Thyroid gland (tissue), 4 donors: ENCODE results near the gene TCP11L1. TPM values are rescaled to one million over a fixed set of nuclear protein-coding genes. Genes with fewer than 3 reads are reported as not detected.
"Not testable (repeated sequence)": the region's sequence is repeated elsewhere in the genome, so short reads cannot be mapped to it uniquely, and the experiment has no call there.

ENCODE experiments used
- DNase-seq, 2 donors: peaks; one replicate each; pipeline ENCODE4 v3.0.0-alpha.2; 2019
- H3K27ac ChIP-seq, 3 donors: fragments of 200-600 bp; sonication (generic); 1 replicate in 2 of 3; 2 replicates in 1 of 3; pipeline ENCODE4 v1.5.1; 2016 to 2019; ENCODE audit warnings: mild to moderate bottlenecking in 1 of 3, moderate library complexity in 1 of 3
- H3K27me3 ChIP-seq: fragments of 200-600 bp; sonication (generic); one replicate; pipeline ENCODE4 v1.5.1; 2019
- H3K36me3 ChIP-seq, 2 donors: fragments of 200-600 bp; sonication (generic); one replicate each; pipeline ENCODE4 v1.5.1; 2016 to 2019
- H3K4me1 ChIP-seq, 2 donors: fragments of 200-600 bp; sonication (generic); one replicate each; pipeline ENCODE4 v1.5.1; 2017 to 2019
- H3K4me3 ChIP-seq, 3 donors: fragments of 200-600 bp; sonication (generic); replicated peaks in 1 of 3; 1 replicate in 2 of 3; 2 replicates in 1 of 3; pipeline ENCODE4 v1.5.1; 2016; ENCODE audit warnings: mild to moderate bottlenecking in 1 of 3
- H3K9me3 ChIP-seq: fragments of 200-600 bp; sonication (generic); one replicate; pipeline ENCODE4 v1.5.1; 2017
- CTCF ChIP-seq, 6 experiments: fragments of 200-600 bp in 3 of 6; fragments of 450-650 bp in 3 of 6; sonication (generic) in 3 of 6; IDR thresholded peaks; one replicate each; pipeline ENCODE4 v1.5.1; 2016 to 2019; ENCODE audit warnings: antibody characterized with exemption in 6 of 6, mild to moderate bottlenecking in 2 of 6, inconsistent platforms in 1 of 6, moderate library complexity in 1 of 6
- POLR2A ChIP-seq, 2 donors: fragments of 450-650 bp; IDR thresholded peaks; one replicate each; pipeline ENCODE4 v1.6.1; 2017; ENCODE audit warnings: antibody characterized with exemption in 2 of 2, mild to moderate bottlenecking in 2 of 2, moderate library complexity in 1 of 2
- WGBS, 2 donors: methylation state at CpG; one replicate each; pipeline ENCODE4 v1.1.5; 2017; 5-methylcytosine and 5-hydroxymethylcytosine counted together
- intact Hi-C: fragments of 100-400 bp; cut with DNase I; formaldehyde crosslinking; loops from one replicate; pipeline ENCODE4 v1.15.1; 2023
- total RNA-seq, 4 donors: library from RNA; depleted of rRNA; stranded (reverse); fragments of >200 nt; gene quantifications; one replicate each; pipeline ENCODE4 v1.2.3, GENCODE V29; 2016

The TCP11L1 gene
- total RNA-seq, 4 donors from 2014 or later: 11.9 to 19.5 (median 17.2) TPM

GRCh38 chr11:33028537-33028914 lies 10.8 kb upstream of the TCP11L1 start:
- no peak for TF ChIP-seq CTCF (IDR thresholded peaks at IDR 0.05)
- no peak for TF ChIP-seq POLR2A (IDR thresholded peaks at IDR 0.05)
- Histone ChIP-seq H3K9me3 (no peaks in the 10 kb centered on the region), H3K4me1 (no peaks in the 10 kb centered on the region), H3K27me3 (no peaks in the 10 kb centered on the region), H3K27ac (no peak overlapping the region), H3K4me3 (no peak overlapping the region), H3K36me3 (no peaks in the 10 kb centered on the region)
- DNase-seq: no peak
- WGBS, 2 donors: 39 to 51% methylated on average over 2 of the region's 2 CpGs
- intact Hi-C loops: no loop called here

GRCh38 chr11:33029218-33029617 lies 10.2 kb upstream of the TCP11L1 start:
- H3K9me3 ChIP-seq, DNase-seq, H3K27ac ChIP-seq, intact Hi-C loops, H3K27me3 ChIP-seq, H3K36me3 ChIP-seq, H3K4me3 ChIP-seq, H3K4me1 ChIP-seq: not testable (repeated sequence)
- WGBS, 2 donors: 69 to 76% methylated on average over 6 of the region's 6 CpGs

- DNase-seq: no peak
- Histone ChIP-seq H3K27me3 (no peaks in the 10 kb centered on the region), H3K4me3 (no peak overlapping the region), H3K27ac (no peak overlapping the region), H3K9me3 (no peaks in the 10 kb centered on the region), H3K36me3 (no peaks in the 10 kb centered on the region), H3K4me1 (no peaks in the 10 kb centered on the region)
- no peak for TF ChIP-seq CTCF (IDR thresholded peaks at IDR 0.05)
- no peak for TF ChIP-seq POLR2A (IDR thresholded peaks at IDR 0.05)
- intact Hi-C loops: no loop called here
- 80 to 95% methylated on average over 4 of the region's 4 CpGs for WGBS, 2 donors
Observed at GRCh38 chr11:33033493-33033892, 5.9 kb upstream of the TCP11L1 start.

GRCh38 chr11:33035011-33035410 lies 4.4 kb upstream of the TCP11L1 start:
- H3K4me1 ChIP-seq: no peaks in the 10 kb centered on the region
- no peak overlapping the region for H3K27ac ChIP-seq
- no peaks in the 10 kb centered on the region for H3K36me3 ChIP-seq
- H3K9me3 ChIP-seq: no peaks in the 10 kb centered on the region
- no peak for DNase-seq
- intact Hi-C loops: no loop called here
- H3K27me3 ChIP-seq: no peaks in the 10 kb centered on the region
- 93 to 100% methylated on average over 1 of the region's 1 CpG for WGBS, 2 donors
- TF ChIP-seq CTCF (IDR thresholded peaks at IDR 0.05): no peak
- TF ChIP-seq POLR2A (IDR thresholded peaks at IDR 0.05): no peak
- no peak overlapping the region for H3K4me3 ChIP-seq

- peak overlapping the region; percentile 91 to 99 (median 98) for H3K27ac ChIP-seq
- DNase-seq: no peak
- peaks cover 0 to 7% of the 10 kb centered on the region in 2 donors for H3K4me1 ChIP-seq
- intact Hi-C loops: no loop called here
- 6 to 12% methylated on average over 21 to 30 of the region's 30 CpGs for WGBS, 2 donors
- no peak for TF ChIP-seq POLR2A (IDR thresholded peaks at IDR 0.05)
- peak in 1 of 6 experiments; percentile 2 for TF ChIP-seq CTCF (IDR thresholded peaks at IDR 0.05)
- no peaks in the 10 kb centered on the region for H3K27me3 ChIP-seq
- peaks cover 0 to 4% of the 10 kb centered on the region in 2 donors for H3K36me3 ChIP-seq
- H3K9me3 ChIP-seq: no peaks in the 10 kb centered on the region
- H3K4me3 ChIP-seq: peak overlapping the region; percentile 27 to 92 (median 87)
Observed at GRCh38 chr11:33040033-33040861, 875 bp downstream of the TCP11L1 start.
